HEK293 (cell line): ENCODE measurements around the gene CLMN.

ENCODE experiments used
- CTCF ChIA-PET: fragments of 350-600 bp; formaldehyde crosslinking; extraction: SDS; loops from one replicate; lab custom pipeline; 2021; ENCODE audit warnings: antibody characterized with exemption; lab: Yijun Ruan, JAX
- POLR2A ChIA-PET: fragments of 300-600 bp; formaldehyde crosslinking; extraction: SDS; loops from one replicate; lab custom pipeline; 2020; ENCODE audit warnings: antibody characterized with exemption, inconsistent platforms; lab: Yijun Ruan, JAX
- H3K27ac ChIP-seq: fragments of 200-500 bp; sonication (Bioruptor generic); 2 replicates; pipeline ENCODE4 v1.5.1; 2014; ENCODE audit warnings: low read depth, low read length, control low read depth, inconsistent platforms; ENCODE audit errors: extremely low read depth
- H3K36me3 ChIP-seq, 2 experiments: fragments of 200-500 bp in 1 of 2; sonication (Bioruptor generic) in 1 of 2; 1 replicate in 1 of 2; 2 replicates in 1 of 2; pipeline ENCODE4 v1.5.1; 2014 to 2017; ENCODE audit warnings: inconsistent platforms in 2 of 2, low read length in 2 of 2; ENCODE audit not compliant: control insufficient read depth in 2 of 2, insufficient read depth in 1 of 2
- H3K4me1 ChIP-seq: fragments of 200-500 bp; sonication (Bioruptor generic); 2 replicates; pipeline ENCODE4 v1.5.1; 2014; ENCODE audit warnings: mild to moderate bottlenecking, low read length, inconsistent platforms; ENCODE audit not compliant: control insufficient read depth, insufficient read depth
- H3K4me3 ChIP-seq: 2 replicates; pipeline ENCODE4 v1.5.1; 2011; ENCODE audit warnings: low read depth, mild to moderate bottlenecking, control low read depth, low read length, moderate library complexity
- H3K9me3 ChIP-seq: fragments of 200-500 bp; sonication (Bioruptor generic); 2 replicates; pipeline ENCODE4 v1.5.1; 2014; ENCODE audit warnings: low read depth, low read length, inconsistent platforms; ENCODE audit not compliant: control insufficient read depth, insufficient read depth
- GLI4 ChIP-seq: fragments of 450-650 bp; formaldehyde crosslinking; IDR thresholded peaks from 2 replicates; pipeline ENCODE4 v1.5.1; 2016; ENCODE audit warnings: missing biosample characterization, missing genetic modification characterization
- HOXA7 ChIP-seq: sonication (generic); formaldehyde crosslinking; IDR thresholded peaks from 2 replicates; pipeline ENCODE4 v1.8.1; 2022; ENCODE audit warnings: missing genetic modification reagents, borderline replicate concordance
- KLF9 ChIP-seq: fragments of 450-650 bp; formaldehyde crosslinking; IDR thresholded peaks from 2 replicates; pipeline ENCODE4 v1.5.1; 2016; ENCODE audit warnings: missing biosample characterization, missing genetic modification characterization, low read depth
- ZIC2 ChIP-seq: fragments of 450-650 bp; formaldehyde crosslinking; IDR thresholded peaks from 2 replicates; pipeline ENCODE4 v1.5.1; 2016; ENCODE audit warnings: missing biosample characterization, missing genetic modification characterization
- ZNF132 ChIP-seq: fragments of 450-650 bp; formaldehyde crosslinking; IDR thresholded peaks from 2 replicates; pipeline ENCODE4 v1.5.1; 2017; ENCODE audit warnings: missing biosample characterization, missing genetic modification characterization, borderline replicate concordance
- ZNF2 ChIP-seq: fragments of 450-650 bp; formaldehyde crosslinking; IDR thresholded peaks from 2 replicates; pipeline ENCODE4 v1.5.1; 2016; ENCODE audit warnings: missing biosample characterization, missing genetic modification characterization
- ZNF266 ChIP-seq: fragments of 450-650 bp; formaldehyde crosslinking; IDR thresholded peaks from 2 replicates; pipeline ENCODE4 v1.5.1; 2016; ENCODE audit warnings: missing biosample characterization, missing genetic modification characterization, low read depth
- ZNF280C ChIP-seq: fragments of 450-650 bp; formaldehyde crosslinking; IDR thresholded peaks from 2 replicates; pipeline ENCODE4 v1.5.1; 2016; ENCODE audit warnings: missing biosample characterization, missing genetic modification characterization
- ZNF324 ChIP-seq: fragments of 450-650 bp; formaldehyde crosslinking; IDR thresholded peaks from 2 replicates; pipeline ENCODE4 v1.5.1; 2016; ENCODE audit warnings: missing biosample characterization, missing genetic modification characterization
- ZNF354C ChIP-seq: fragments of 450-650 bp; formaldehyde crosslinking; IDR thresholded peaks from 2 replicates; pipeline ENCODE4 v1.5.1; 2016; ENCODE audit warnings: missing biosample characterization, missing genetic modification characterization, low read depth, borderline replicate concordance
- ZNF76 ChIP-seq: fragments of 450-650 bp; formaldehyde crosslinking; IDR thresholded peaks from 2 replicates; pipeline ENCODE4; 2016; ENCODE audit warnings: low read depth, missing biosample characterization, missing genetic modification characterization, borderline replicate concordance
- ZNF777 ChIP-seq: fragments of 450-650 bp; formaldehyde crosslinking; IDR thresholded peaks from 2 replicates; pipeline ENCODE4 v1.5.1; 2017; ENCODE audit warnings: missing biosample characterization, missing genetic modification characterization, borderline replicate concordance
- ZNF837 ChIP-seq: fragments of 450-650 bp; formaldehyde crosslinking; IDR thresholded peaks from 2 replicates; pipeline ENCODE4 v1.5.1; 2016; ENCODE audit warnings: missing biosample characterization, missing genetic modification characterization
- ZSCAN5A ChIP-seq: fragments of 450-650 bp; formaldehyde crosslinking; IDR thresholded peaks from 2 replicates; pipeline ENCODE4 v1.5.1; 2016; ENCODE audit warnings: missing biosample characterization, missing genetic modification characterization
- TF ChIP-seq, protein P1 (sequence below): fragments of 450-650 bp; formaldehyde crosslinking; IDR thresholded peaks from 2 replicates; pipeline ENCODE4 v1.5.1; 2016; ENCODE audit warnings: missing biosample characterization, missing genetic modification characterization
- TF ChIP-seq, protein P2 (sequence below): fragments of 450-650 bp; formaldehyde crosslinking; IDR thresholded peaks from 2 replicates; pipeline ENCODE4 v1.5.1; 2016; ENCODE audit warnings: missing biosample characterization, missing genetic modification characterization, borderline replicate concordance
- TF ChIP-seq, protein P3 (sequence below): IDR thresholded peaks from 2 replicates; pipeline ENCODE4 v1.6.1; 2011; ENCODE audit warnings: mild to moderate bottlenecking, low read depth, low read length, borderline replicate concordance
- TF ChIP-seq, protein P4 (sequence below): fragments of 450-650 bp; IDR thresholded peaks from 2 replicates; pipeline ENCODE4 v1.5.1; 2018; ENCODE audit warnings: missing biosample characterization, mild to moderate bottlenecking, missing genetic modification characterization

Gene CLMN

DNA sequence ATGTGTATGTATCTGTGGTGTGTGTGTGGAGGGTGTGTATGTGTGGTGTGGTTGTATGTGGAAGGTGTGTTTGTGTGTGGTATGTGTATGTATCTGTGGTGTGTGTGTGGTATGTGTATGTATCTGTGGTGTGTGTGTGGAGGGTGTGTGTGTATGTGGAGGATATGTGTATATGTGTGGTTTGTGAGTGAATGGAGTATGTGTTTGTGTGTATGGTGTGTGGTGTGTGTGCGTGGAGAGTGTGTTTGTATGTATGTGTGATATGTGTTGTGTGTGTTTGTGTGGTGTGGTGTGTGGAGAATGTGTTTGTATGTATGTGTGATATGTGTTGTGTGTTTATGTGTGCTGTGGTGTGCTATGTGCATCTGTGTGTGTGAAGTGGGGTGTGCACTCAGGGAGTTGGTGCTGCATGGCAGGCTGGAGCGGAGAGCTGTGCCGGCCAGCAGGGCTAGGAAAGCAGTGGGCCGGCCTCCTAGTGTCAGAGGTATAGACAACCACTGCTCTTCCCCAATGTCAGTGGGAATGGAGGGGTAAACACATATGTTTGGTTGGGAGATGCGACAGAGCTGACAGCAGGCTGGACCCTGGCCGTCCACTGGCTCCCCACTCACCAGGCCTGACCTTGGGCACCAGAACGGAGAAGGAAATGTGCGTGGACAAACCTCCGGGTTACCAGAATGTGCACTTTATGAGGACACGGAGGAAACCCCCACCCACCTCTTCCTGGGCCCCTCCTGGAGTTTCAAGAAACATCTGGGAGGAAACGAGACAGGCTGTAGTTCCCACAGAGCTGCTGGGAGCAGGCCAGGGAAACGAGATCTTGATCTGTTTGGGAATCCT lies 60.7 kb downstream of the CLMN start:
- POLR2A ChIA-PET: no interaction called here
- peak; percentile 30; the same call in 1 of the 2 replicates for TF ChIP-seq ZIC2 (tag by site-specific recombination)
- TF ChIP-seq ZNF76 (tag by site-specific recombination): no peak
- TF ChIP-seq ZNF777 (tag by site-specific recombination): no peak
- TF ChIP-seq, protein P1, sequence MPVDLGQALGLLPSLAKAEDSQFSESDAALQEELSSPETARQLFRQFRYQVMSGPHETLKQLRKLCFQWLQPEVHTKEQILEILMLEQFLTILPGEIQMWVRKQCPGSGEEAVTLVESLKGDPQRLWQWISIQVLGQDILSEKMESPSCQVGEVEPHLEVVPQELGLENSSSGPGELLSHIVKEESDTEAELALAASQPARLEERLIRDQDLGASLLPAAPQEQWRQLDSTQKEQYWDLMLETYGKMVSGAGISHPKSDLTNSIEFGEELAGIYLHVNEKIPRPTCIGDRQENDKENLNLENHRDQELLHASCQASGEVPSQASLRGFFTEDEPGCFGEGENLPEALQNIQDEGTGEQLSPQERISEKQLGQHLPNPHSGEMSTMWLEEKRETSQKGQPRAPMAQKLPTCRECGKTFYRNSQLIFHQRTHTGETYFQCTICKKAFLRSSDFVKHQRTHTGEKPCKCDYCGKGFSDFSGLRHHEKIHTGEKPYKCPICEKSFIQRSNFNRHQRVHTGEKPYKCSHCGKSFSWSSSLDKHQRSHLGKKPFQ (tag by site-specific recombination): peak; percentile 18; the same call in 1 of the 2 replicates
- 0 out of 2 replicates have a peak, but pooled peaks have one; percentile 22 for TF ChIP-seq ZNF837 (tag by site-specific recombination)
- TF ChIP-seq GLI4: peak; percentile 92; the same call in 1 of the 2 replicates
- TF ChIP-seq ZNF2: 0 out of 2 replicates have a peak, but pooled peaks have one; percentile 17
- CTCF ChIA-PET: no interaction called here
- Histone ChIP-seq H3K4me1 (peaks cover 9% of the 10 kb centered on the region; the same call in 1 of the 2 replicates), H3K36me3 (no peaks in the 10 kb centered on the region; a peak in 1 of 3 replicates), H3K9me3 (no peaks in the 10 kb centered on the region), H3K4me3 (no peak overlapping the region), H3K27ac (no peak overlapping the region)

DNA sequence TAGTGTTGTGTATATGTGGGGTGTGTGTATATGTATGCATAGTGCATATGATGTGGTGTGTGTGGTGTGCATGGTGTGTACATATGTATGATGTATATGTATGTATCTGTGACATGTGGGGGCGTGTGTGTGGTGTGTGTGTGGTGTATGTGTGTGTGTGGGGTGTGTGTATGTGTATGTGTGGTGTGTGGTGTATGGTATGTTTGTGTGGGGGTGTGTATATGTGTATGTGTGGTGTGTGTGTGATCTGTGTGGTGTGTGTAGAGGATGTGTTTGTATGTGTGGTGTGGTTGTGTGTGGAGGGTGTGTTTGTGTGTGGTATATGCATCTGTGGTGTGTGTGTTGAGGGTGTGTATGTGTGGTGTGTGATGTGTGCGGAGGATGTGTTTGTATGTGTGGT lies 61.6 kb downstream of the CLMN start:
- H3K4me3 ChIP-seq: no peak overlapping the region
- ChIA-PET CTCF (no interaction called here), POLR2A (no interaction called here)
- no peaks in the 10 kb centered on the region for H3K9me3 ChIP-seq
- no peak overlapping the region for H3K27ac ChIP-seq
- peaks cover 9% of the 10 kb centered on the region; the same call in 1 of the 2 replicates for H3K4me1 ChIP-seq
- no peaks in the 10 kb centered on the region; a peak in 1 of 3 replicates for H3K36me3 ChIP-seq
- TF ChIP-seq, protein P2, sequence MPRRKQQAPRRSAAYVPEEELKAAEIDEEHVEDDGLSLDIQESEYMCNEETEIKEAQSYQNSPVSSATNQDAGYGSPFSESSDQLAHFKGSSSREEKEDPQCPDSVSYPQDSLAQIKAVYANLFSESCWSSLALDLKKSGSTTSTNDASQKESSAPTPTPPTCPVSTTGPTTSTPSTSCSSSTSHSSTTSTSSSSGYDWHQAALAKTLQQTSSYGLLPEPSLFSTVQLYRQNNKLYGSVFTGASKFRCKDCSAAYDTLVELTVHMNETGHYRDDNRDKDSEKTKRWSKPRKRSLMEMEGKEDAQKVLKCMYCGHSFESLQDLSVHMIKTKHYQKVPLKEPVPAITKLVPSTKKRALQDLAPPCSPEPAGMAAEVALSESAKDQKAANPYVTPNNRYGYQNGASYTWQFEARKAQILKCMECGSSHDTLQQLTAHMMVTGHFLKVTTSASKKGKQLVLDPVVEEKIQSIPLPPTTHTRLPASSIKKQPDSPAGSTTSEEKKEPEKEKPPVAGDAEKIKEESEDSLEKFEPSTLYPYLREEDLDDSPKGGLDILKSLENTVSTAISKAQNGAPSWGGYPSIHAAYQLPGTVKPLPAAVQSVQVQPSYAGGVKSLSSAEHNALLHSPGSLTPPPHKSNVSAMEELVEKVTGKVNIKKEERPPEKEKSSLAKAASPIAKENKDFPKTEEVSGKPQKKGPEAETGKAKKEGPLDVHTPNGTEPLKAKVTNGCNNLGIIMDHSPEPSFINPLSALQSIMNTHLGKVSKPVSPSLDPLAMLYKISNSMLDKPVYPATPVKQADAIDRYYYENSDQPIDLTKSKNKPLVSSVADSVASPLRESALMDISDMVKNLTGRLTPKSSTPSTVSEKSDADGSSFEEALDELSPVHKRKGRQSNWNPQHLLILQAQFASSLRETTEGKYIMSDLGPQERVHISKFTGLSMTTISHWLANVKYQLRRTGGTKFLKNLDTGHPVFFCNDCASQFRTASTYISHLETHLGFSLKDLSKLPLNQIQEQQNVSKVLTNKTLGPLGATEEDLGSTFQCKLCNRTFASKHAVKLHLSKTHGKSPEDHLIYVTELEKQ (tag by site-specific recombination): no peak
- no peak for TF ChIP-seq ZNF354C (tag by site-specific recombination)
- TF ChIP-seq, protein P3, sequence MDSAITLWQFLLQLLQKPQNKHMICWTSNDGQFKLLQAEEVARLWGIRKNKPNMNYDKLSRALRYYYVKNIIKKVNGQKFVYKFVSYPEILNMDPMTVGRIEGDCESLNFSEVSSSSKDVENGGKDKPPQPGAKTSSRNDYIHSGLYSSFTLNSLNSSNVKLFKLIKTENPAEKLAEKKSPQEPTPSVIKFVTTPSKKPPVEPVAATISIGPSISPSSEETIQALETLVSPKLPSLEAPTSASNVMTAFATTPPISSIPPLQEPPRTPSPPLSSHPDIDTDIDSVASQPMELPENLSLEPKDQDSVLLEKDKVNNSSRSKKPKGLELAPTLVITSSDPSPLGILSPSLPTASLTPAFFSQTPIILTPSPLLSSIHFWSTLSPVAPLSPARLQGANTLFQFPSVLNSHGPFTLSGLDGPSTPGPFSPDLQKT: no peak
- no peak for TF ChIP-seq KLF9 (tag by site-specific recombination)
- TF ChIP-seq ZNF266 (tag by site-specific recombination): peak; percentile 23; the same call in 1 of the 2 replicates
- TF ChIP-seq HOXA7: no peak
- TF ChIP-seq, protein P1 (tag by site-specific recombination): peak; percentile 71
- no peak for TF ChIP-seq ZNF132 (tag by site-specific recombination)
- TF ChIP-seq ZNF837 (tag by site-specific recombination): no peak
- peak; percentile 16; the same call in 1 of the 2 replicates for TF ChIP-seq ZNF280C (tag by site-specific recombination)
- no peak for TF ChIP-seq ZNF324
- TF ChIP-seq, protein P4, sequence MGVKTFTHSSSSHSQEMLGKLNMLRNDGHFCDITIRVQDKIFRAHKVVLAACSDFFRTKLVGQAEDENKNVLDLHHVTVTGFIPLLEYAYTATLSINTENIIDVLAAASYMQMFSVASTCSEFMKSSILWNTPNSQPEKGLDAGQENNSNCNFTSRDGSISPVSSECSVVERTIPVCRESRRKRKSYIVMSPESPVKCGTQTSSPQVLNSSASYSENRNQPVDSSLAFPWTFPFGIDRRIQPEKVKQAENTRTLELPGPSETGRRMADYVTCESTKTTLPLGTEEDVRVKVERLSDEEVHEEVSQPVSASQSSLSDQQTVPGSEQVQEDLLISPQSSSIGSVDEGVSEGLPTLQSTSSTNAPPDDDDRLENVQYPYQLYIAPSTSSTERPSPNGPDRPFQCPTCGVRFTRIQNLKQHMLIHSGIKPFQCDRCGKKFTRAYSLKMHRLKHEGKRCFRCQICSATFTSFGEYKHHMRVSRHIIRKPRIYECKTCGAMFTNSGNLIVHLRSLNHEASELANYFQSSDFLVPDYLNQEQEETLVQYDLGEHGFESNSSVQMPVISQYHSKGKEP (tag by site-specific recombination): no peak
- TF ChIP-seq ZSCAN5A (tag by site-specific recombination): no peak
